Measurements from ENCODE around the gene MAGEA9.
"Not testable (repeated sequence)": the region's sequence is repeated elsewhere in the genome, so short reads cannot be mapped to it uniquely, and the experiment has no call there.

The MAGEA9 gene

GRCh38 chrX:149762696-149763614, 18.8 kb upstream of the MAGEA9 start:
- Histone ChIP-seq H3K36me3 (ENCODE audit: control insufficient read depth, insufficient read depth, low read length) (no peaks in the 10 kb centered on the region), H3K4me1 (ENCODE audit: control insufficient read depth, insufficient read depth, low read length) (no peaks in the 10 kb centered on the region), H3K4me3 (ENCODE audit: low read length) (no peak overlapping the region), H3K27ac (ENCODE audit: low read length) (no peak overlapping the region), H3K9me3 (ENCODE audit: control insufficient read depth, insufficient read depth, low read length) (no peaks in the 10 kb centered on the region), H3K27me3 (ENCODE audit: control insufficient read depth, insufficient read depth, low read length) (no peaks in the 10 kb centered on the region)
- DNase-seq (ENCODE audit: low read depth, low spot score), result no peak
- no CpG with 5 or more reads among the region's 11 CpGs for WGBS (ENCODE audit: insufficient coverage, insufficient read length)

DNA sequence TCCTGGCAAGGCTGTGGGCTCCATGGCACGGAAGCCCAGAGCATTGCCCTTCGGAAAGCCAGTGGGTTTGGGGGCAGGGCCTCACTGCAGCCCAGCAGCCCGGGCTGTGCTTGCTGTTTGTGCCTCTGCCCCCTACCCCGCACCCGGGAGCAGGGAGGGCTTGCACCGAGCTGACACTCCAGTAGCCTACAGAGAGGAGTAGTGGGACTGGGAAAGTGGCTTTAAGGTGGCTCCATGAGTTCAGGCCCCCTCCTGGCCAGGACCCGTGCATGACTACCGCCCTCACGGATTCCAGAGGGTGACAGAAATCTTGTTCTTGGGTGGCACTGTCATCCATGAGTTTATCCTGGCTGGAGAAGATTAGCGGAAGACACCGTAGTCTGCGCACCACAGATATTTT, 11.4 kb upstream of the MAGEA9 start:
- not testable (repeated sequence) for H3K27ac ChIP-seq (ENCODE audit: low read length); H3K36me3 ChIP-seq (ENCODE audit: control insufficient read depth, insufficient read depth, low read length); H3K4me1 ChIP-seq (ENCODE audit: control insufficient read depth, insufficient read depth, low read length); H3K9me3 ChIP-seq (ENCODE audit: control insufficient read depth, insufficient read depth, low read length); DNase-seq (ENCODE audit: low read depth, low spot score); H3K27me3 ChIP-seq (ENCODE audit: control insufficient read depth, insufficient read depth, low read length); H3K4me3 ChIP-seq (ENCODE audit: low read length)
- WGBS (ENCODE audit: insufficient coverage, insufficient read length), result no CpG with 5 or more reads among the region's 12 CpGs

GRCh38 chrX:149773026-149773425, 8.7 kb upstream of the MAGEA9 start:
- H3K27me3 ChIP-seq (ENCODE audit: control insufficient read depth, insufficient read depth, low read length); H3K4me3 ChIP-seq (ENCODE audit: low read length); DNase-seq (ENCODE audit: low read depth, low spot score); H3K36me3 ChIP-seq (ENCODE audit: control insufficient read depth, insufficient read depth, low read length); H3K27ac ChIP-seq (ENCODE audit: low read length); H3K9me3 ChIP-seq (ENCODE audit: control insufficient read depth, insufficient read depth, low read length); H3K4me1 ChIP-seq (ENCODE audit: control insufficient read depth, insufficient read depth, low read length): not testable (repeated sequence)
- WGBS (ENCODE audit: insufficient coverage, insufficient read length), result no CpG with 5 or more reads among the region's 9 CpGs

DNA sequence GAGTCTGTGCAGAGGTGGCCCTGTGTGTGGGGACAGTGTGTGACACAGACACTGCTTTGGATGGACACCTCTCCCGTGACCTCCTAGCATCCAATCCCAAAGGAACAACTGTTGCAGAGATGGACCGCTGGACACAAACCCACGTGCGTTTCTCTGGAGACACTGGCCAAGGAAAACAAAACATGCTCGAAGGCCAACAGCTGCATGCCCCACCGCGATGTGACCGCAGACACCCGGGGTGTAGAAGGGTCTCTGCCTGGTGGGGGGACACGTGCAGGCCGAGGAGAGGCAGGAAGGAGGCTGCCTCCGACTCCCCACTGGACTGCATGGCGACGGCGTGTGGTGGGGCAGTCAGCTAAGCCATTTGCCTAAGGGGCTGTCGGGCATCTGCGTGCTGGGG, 8.0 kb upstream of the MAGEA9 start, which contains the start of gene HSFX1:
Gene HSFX1, plus strand, starts transcription at position 301 of the 400 bp plus-strand sequence. CDS start 614 bp downstream, outside the sequence.
- H3K27me3 ChIP-seq (ENCODE audit: control insufficient read depth, insufficient read depth, low read length); H3K27ac ChIP-seq (ENCODE audit: low read length); H3K36me3 ChIP-seq (ENCODE audit: control insufficient read depth, insufficient read depth, low read length); DNase-seq (ENCODE audit: low read depth, low spot score); H3K9me3 ChIP-seq (ENCODE audit: control insufficient read depth, insufficient read depth, low read length); H3K4me3 ChIP-seq (ENCODE audit: low read length); H3K4me1 ChIP-seq (ENCODE audit: control insufficient read depth, insufficient read depth, low read length): not testable (repeated sequence)
- WGBS (ENCODE audit: insufficient coverage, insufficient read length), result no CpG with 5 or more reads among the region's 17 CpGs

GRCh38 chrX:149777999-149778398, 3.7 kb upstream of the MAGEA9 start:
- not testable (repeated sequence) for H3K27ac ChIP-seq (ENCODE audit: low read length); H3K4me3 ChIP-seq (ENCODE audit: low read length); H3K9me3 ChIP-seq (ENCODE audit: control insufficient read depth, insufficient read depth, low read length); H3K27me3 ChIP-seq (ENCODE audit: control insufficient read depth, insufficient read depth, low read length); DNase-seq (ENCODE audit: low read depth, low spot score); H3K36me3 ChIP-seq (ENCODE audit: control insufficient read depth, insufficient read depth, low read length); H3K4me1 ChIP-seq (ENCODE audit: control insufficient read depth, insufficient read depth, low read length)
- no CpG with 5 or more reads among the region's 7 CpGs for WGBS (ENCODE audit: insufficient coverage, insufficient read length)

DNA sequence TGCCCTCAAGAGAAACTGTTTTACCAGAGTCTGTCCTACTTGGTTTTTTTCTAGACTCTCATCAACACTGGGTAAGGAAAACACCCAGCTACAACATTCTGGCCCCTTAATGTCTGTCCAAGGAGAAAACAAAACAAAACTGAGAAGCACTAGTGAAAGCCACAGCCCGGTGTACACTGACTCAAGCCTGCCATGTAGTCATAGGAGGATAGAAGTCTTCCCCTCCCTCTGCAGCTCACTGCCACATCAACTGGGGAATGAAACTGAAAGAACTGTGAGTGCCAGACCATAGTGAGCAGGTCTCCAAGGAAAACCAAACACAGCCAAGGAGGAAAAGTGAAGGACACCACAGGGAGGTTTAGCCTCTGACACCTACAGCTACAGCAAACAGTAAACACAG, 13.8 kb downstream of the MAGEA9 start:
- H3K9me3 ChIP-seq (ENCODE audit: control insufficient read depth, insufficient read depth, low read length); H3K36me3 ChIP-seq (ENCODE audit: control insufficient read depth, insufficient read depth, low read length); H3K27me3 ChIP-seq (ENCODE audit: control insufficient read depth, insufficient read depth, low read length); H3K27ac ChIP-seq (ENCODE audit: low read length); H3K4me1 ChIP-seq (ENCODE audit: control insufficient read depth, insufficient read depth, low read length); H3K4me3 ChIP-seq (ENCODE audit: low read length); DNase-seq (ENCODE audit: low read depth, low spot score): not testable (repeated sequence)
- WGBS (ENCODE audit: insufficient coverage, insufficient read length), result no CpG with 5 or more reads among the region's 1 CpG

GRCh38 chrX:149799095-149799714, 17.5 kb downstream of the MAGEA9 start:
- no CpG with 5 or more reads among the region's 6 CpGs for WGBS (ENCODE audit: insufficient coverage, insufficient read length)
- Histone ChIP-seq H3K27me3 (ENCODE audit: control insufficient read depth, insufficient read depth, low read length) (no peaks in the 10 kb centered on the region), H3K4me1 (ENCODE audit: control insufficient read depth, insufficient read depth, low read length) (no peaks in the 10 kb centered on the region), H3K36me3 (ENCODE audit: control insufficient read depth, insufficient read depth, low read length) (no peaks in the 10 kb centered on the region), H3K4me3 (ENCODE audit: low read length) (no peak overlapping the region), H3K9me3 (ENCODE audit: control insufficient read depth, insufficient read depth, low read length) (no peaks in the 10 kb centered on the region), H3K27ac (ENCODE audit: low read length) (no peak overlapping the region)
- no peak for DNase-seq (ENCODE audit: low read depth, low spot score)

DNA sequence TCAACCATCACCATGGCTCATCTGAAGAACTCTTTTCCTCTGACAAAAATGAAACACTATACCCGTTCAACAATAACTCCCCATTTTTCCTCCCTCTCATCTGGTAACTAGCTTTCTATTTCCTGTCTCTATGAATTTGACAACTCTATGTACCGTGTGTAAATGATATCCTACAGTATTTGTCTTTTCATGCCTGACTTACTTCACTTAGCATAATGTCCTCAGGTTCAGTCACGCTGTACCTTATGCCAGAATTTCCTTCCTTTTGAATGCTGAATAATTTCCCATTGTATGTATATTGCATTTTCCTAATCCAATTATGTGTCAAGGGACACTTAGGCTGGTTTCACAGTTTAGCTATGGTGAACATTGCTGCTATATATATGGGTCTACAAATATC, 18.2 kb downstream of the MAGEA9 start:
- Histone ChIP-seq H3K27ac (ENCODE audit: low read length) (no peak overlapping the region), H3K36me3 (ENCODE audit: control insufficient read depth, insufficient read depth, low read length) (no peaks in the 10 kb centered on the region), H3K9me3 (ENCODE audit: control insufficient read depth, insufficient read depth, low read length) (no peaks in the 10 kb centered on the region), H3K27me3 (ENCODE audit: control insufficient read depth, insufficient read depth, low read length) (no peaks in the 10 kb centered on the region), H3K4me1 (ENCODE audit: control insufficient read depth, insufficient read depth, low read length) (no peaks in the 10 kb centered on the region), H3K4me3 (ENCODE audit: low read length) (no peak overlapping the region)
- no CpG with 5 or more reads among the region's 3 CpGs for WGBS (ENCODE audit: insufficient coverage, insufficient read length)
- no peak for DNase-seq (ENCODE audit: low read depth, low spot score)

DNA sequence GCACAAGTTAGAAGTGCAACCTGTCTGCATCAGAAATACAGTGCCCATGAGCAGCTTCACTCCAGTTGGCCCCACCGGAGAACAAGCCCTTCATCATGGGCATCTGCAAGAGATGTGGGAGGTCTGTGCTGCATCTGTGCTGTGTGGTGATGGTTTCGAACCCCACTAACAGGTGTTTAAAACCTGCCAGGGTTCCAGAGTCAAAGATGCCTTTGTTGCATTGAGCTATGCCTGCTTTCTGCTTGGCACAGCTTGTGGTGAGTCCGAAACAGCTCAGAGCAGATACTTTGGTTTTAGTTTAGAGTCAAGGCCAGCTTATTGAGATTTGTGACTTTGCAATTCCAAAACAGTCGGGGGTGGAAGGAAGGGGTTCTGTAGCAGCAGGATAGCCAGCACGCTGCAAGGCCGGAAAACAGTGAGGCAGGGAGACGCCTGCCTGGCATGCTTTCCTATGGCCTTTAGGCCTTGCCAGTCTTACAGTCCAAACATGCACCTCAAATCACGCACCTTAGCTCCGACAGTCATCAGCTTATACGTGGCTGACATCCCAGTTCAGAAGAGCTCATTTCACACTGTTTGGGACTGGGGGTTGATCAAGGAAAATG, 21.8 kb downstream of the MAGEA9 start:
- no CpG with 5 or more reads among the region's 10 CpGs for WGBS (ENCODE audit: insufficient coverage, insufficient read length)
- no peak overlapping the region for H3K27ac ChIP-seq (ENCODE audit: low read length)
- H3K4me3 ChIP-seq (ENCODE audit: low read length), result no peak overlapping the region
- no peaks in the 10 kb centered on the region for H3K4me1 ChIP-seq (ENCODE audit: control insufficient read depth, insufficient read depth, low read length)
- H3K9me3 ChIP-seq (ENCODE audit: control insufficient read depth, insufficient read depth, low read length), result no peaks in the 10 kb centered on the region
- DNase-seq (ENCODE audit: low read depth, low spot score), result no peak
- no peaks in the 10 kb centered on the region for H3K27me3 ChIP-seq (ENCODE audit: control insufficient read depth, insufficient read depth, low read length)
- no peaks in the 10 kb centered on the region for H3K36me3 ChIP-seq (ENCODE audit: control insufficient read depth, insufficient read depth, low read length)

DNA sequence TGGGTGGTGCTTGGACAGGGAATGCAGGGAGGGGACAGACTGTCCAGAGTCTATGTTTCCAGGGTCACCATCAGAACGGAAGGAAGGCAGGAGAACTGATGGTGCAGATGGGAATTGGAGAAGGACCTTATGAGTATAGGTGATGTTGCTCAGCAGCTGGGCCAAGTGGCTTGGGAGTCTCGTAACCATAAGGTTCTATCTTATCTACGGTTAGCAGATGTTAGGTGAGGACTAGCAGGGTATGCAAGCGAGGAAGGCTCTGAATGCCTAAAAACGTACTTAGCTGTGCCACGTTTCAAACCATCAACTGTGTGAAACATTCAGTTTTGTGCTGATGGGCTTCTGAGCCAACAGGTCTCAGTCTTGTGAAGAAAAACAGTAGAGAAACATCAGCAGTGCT, 22.4 kb downstream of the MAGEA9 start:
- Histone ChIP-seq H3K27me3 (ENCODE audit: control insufficient read depth, insufficient read depth, low read length) (no peaks in the 10 kb centered on the region), H3K4me3 (ENCODE audit: low read length) (no peak overlapping the region), H3K4me1 (ENCODE audit: control insufficient read depth, insufficient read depth, low read length) (no peaks in the 10 kb centered on the region), H3K27ac (ENCODE audit: low read length) (no peak overlapping the region), H3K36me3 (ENCODE audit: control insufficient read depth, insufficient read depth, low read length) (no peaks in the 10 kb centered on the region), H3K9me3 (ENCODE audit: control insufficient read depth, insufficient read depth, low read length) (no peaks in the 10 kb centered on the region)
- DNase-seq (ENCODE audit: low read depth, low spot score), result no peak
- no CpG with 5 or more reads among the region's 6 CpGs for WGBS (ENCODE audit: insufficient coverage, insufficient read length)

Data from iPS DF 6.9 (cell line).